ELF-1 (cell line): Measurements from ENCODE around the gene FARSB.
"Not testable (repeated sequence)": the region's sequence is repeated elsewhere in the genome, so short reads cannot be mapped to it uniquely, and the experiment has no call there.

ENCODE experiments used
- DNase-seq: peaks from one replicate; pipeline ENCODE4 v3.0.0-alpha.2; 2016; ENCODE audit warnings: low read depth, low spot score

The FARSB gene

DNA sequence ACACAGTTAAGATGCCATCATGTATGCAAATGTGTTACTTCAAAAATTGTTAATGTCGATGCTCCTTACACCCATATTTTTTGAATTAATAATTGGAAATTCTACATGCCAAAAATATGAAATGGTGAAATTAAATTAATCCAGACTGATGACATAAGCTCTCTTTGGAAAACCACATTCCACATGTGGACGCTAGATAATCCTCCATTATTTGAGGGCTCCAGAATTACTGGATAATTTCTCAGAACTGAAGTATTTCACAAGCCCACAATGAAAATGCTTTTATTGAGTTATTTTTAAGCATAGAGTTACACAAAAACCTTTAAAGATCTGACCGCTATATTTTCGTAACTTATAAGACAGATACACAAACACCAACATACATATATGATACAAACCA lies 47.8 kb downstream of the FARSB start:
- no peak for DNase-seq

DNA sequence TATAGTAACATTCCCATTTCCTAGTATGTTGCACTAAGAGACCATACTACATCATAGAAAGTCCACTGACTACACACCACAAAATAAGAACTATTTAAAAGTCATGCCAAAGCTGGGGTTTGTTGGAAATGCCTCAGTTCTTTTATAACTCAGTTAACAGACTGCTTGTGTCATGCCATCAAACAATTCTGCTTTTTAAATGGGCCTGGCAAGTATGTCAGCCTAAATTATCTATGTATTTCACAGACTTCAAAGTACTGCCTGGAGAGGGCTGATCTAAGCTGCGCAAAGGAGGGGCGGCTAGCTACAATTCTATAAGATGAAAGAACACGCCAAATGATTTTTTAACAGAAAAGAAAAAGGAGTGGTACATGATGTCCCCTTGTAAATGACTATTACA lies 49.6 kb downstream of the FARSB start:
- DNase-seq: no peak

DNA sequence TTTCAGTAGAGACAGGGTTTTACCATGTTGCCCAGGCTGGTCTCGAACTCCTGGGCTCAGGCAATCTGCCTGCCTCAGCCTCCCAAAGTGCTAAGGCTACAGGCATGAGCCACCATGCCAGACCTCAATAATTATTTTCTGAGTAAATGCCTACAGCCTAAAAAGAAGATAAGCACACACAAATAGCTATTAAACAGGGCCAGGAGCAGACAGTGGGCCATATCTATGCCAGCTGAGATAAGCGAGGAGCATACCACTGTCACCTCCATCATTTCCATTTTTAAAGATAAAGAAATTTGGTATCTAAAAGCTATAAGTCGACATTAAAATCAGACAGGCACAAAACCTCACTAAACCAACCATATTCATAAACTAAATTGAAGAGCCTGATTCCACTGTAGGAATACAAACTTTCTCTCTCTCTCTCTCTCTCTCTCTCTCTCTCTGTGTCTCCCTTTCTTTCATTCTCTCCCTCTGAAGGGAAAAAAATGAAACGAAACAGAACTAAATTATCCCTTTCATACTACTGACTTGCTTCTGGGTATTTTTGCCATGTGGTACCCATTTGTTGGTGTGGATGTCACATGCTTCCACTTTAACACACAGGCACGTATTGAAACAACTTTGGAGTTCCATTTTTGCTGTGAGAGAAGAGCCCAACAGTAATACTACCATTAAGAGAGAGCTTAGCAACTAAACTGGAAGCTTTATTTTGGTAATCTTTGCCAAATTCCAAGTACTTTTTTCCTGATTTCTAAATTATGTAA lies 51.0 kb downstream of the FARSB start:
- DNase-seq: no peak

DNA sequence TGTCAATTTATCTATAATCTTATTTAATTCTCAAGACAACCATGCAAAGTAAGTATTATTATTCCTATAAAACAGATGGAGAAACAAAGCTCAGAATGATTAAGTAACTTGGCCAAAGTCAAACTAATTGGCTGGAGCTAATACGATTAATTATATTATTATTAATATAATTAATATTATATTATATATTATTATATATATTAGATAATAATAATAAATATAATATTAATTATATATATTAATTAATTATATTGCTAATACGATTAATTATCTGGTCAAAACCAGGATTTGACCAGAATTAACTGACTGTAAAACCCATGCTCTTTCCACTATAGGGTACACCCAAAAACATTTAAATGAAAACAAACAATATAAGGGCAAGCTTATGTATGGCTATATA lies 52.4 kb downstream of the FARSB start:
- DNase-seq: no peak

DNA sequence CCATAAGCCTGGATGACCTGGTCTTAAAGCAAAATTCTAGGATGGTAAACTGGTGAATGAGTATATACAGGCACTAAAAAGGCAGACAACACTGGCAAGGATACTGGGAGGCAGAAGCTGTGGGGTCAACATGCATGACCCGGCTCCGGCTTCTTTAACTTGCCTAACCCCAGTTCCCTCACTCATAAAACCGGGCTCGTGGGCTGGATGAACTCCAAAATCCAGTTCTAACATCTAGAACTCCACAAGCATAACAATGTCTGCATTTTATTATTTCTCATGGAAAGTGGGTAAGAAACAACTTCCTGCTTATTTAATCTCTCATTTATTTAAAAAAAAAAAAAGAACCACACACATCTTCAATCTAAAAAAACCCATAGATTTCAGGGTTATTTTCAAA lies 57.3 kb downstream of the FARSB start:
- DNase-seq: no peak

DNA sequence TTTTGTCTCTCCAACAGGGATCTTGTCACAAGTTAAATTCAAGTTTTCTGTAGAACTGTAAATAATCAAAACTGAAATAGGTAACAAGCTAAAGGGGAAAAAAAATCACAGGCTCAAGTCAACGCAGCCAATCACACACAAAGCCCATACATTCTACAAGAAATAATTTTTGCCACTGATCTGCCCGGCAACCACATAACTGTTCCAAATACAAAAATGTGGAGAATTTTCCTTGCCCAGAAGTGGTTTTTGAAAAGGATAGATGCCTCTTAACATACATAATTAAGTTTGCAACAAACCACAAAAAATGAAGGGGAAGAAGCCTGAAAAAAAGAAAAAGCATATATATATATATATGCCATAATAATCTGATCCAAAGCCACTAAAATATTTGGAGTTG lies 60.3 kb downstream of the FARSB start:
- DNase-seq: no peak

DNA sequence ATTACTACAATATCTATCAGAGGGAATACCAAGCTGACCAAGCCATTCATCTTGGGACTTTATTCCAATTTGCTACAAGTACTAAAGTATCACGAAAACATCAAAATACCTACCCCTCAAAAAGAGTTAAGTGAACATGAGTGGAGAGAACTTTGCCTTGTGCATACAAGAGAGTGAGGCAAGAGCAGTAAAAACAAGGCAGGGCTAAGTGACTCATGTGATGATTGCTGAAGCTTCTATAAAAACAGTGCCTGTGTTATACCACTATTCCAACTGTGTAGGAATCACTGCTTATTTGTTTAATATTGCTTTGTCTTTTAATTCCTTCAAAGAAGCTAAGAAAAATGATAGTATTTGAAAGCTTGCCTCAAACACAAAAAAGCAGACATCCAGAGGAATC lies 61.2 kb downstream of the FARSB start:
- DNase-seq: no peak

DNA sequence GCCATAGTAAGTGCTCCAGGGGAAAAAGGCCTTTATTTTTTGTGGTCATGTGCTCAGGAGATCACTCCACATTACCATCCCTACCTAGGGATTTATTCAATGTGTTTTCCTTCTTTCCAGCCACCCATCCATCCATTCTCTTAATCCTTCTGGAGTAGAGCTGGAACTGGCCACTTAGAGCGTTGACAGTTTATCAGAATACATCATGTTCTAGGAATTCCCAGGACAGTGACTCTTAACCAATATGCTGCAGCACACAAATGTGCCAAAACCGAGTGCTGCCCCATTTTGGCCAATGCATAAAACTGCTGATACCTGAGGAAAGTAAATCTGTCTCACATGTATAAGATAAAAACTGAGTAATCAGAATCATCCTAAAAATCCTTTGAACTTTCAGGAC lies 63.7 kb downstream of the FARSB start:
- DNase-seq: no peak

DNA sequence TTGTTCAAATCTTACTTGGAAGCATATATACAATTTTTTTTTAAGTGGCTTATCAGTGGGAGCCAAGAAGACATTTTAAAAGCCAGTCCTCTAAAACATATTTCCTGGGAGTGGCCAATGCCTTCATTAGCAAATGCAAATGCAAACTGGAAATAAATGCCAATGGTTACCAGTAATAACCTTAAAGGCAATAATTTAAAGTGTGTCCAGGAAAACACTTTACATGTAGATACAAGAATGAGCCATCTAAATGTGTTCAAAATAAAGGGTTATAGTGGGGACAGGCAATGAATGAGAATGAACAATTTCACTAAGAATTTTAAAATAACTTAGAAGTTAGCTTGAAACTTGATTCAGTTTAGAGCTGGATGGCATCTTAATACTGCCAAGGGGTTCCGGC lies 64.2 kb downstream of the FARSB start:
- DNase-seq: no peak

DNA sequence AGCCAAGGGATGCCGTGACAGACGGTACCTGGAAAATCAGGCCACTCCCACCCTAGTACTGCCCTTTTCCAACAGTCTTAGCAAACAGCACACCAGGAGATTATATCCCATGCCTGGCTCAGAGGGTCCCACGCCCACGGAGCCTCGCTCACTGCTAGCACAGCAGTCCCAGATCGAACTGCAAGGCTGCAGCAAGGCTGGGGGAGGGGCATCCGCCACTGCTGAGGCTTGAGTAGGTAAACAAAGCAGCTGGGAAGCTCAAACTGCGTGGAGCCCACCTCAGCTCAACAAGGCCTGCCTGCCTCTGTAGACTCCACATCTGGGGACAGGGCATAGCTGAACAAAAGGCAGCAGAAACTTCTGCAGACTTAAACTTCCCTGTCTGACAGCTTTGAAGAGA lies 71.3 kb downstream of the FARSB start:
- DNase-seq: not testable (repeated sequence)

DNA sequence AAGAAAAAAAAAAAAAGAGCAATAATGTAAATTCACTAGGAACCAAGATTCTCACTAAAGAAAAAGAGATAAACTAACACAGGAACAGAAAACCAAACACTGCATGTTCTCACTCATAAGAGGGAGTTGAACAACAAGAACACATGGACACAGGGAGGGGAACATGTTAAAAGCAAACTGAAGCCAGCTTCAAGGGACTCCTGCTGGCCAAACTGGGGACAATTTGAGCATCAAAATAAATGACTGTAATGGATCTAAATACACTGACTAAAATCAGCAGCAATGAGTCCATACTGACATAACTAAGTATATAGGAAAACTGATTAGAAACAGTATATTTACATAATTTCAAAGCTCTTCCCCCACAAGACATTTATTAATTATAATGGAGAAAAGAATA lies 73.0 kb downstream of the FARSB start:
- DNase-seq: no peak

DNA sequence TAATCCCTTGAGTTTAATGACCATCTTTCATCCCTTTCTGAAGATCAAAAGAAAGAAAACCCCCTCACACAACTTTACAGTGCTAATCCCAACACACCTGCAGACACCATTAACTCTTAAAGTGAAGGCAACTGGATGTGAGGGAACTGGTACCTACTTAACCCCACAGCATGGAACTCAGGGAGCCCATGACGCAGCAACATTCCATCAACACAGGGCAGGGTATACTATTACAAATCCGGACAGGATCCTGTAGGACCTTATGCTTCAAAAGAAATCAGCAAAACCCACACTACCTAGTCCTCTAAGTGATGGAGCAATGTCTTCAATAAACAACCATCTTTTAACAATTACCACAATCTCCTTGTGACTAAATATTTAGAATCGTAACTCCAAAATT lies 78.6 kb downstream of the FARSB start:
- DNase-seq: no peak

DNA sequence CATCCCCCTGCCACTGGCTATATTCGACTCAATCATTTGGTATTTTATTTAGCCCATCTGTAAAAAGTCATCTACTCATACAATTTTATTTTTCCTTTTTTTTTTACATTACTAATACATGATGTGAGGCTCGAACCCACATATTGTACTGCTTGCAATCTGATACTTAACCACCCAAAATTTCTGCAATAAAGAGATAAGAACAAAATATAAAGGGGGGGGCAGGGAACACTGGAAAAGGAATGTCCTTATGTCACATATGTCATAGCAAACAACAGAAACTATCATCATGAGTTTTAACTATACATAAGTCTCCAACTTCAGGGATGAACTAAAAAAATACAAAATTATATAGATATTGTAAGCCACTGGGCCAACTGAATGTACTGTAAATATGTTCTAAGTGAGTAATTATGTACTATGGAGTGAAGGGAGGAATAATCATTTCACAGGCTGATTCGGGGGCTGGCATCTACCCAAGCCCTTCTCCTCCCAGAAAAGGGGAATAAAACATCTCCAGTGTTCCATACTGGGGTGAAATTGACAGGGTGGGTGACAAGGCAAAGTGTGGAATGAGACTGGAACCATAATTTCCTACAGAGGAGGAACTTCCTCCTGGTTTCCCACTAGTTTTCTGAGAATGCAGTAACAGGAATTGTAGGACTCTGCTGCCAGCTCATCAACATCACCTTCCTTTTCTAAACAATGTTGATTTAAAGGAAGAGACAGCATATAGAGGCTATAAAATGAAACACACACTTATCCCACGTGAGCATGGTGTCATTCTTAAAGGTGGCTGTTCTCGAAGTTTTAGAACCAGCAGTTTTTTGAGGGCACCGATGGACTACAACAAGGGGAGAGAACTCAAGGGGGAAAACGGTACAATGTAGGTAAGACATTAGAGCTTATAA lies 79.5 kb downstream of the FARSB start:
- DNase-seq: no peak

DNA sequence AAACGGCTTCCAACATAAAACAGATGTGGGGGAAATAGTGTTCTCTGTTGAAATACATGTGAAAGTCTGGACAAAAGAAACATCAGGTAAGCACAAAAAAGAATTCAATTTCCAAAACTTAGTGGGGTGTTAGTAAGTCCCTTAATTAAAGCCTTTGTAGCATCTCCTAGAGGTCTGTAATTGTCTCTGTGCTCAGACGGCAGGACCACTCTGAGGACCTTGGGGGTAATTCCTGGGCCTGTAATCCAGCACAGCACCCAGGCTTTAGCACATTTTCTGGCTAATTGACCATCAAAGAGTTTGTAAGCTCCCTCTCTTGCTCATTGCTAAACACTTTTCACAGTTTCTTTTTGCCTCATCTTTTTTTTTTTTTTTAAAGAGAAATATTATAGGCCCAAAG lies 80.3 kb downstream of the FARSB start:
- no peak for DNase-seq

DNA sequence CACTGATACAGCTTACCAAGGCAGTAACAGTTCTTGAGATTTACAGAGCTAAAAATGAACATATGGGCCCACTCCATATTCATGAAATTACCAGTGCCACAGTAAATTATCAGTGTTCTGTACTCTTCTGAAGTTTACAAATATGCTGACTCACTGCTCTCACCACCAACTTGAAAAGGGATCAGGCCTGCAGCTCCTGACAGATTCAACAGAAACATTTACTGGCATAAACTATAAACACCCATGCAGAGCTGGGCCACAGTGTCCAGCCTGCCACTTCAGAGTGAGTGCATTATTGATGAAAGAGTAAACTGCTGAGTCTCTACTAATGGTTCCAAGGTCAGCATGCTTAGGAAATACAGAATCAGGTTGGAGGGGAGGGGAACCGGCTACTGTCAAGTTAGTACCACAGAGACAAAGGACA lies 83.1 kb downstream of the FARSB start:
- DNase-seq: no peak

DNA sequence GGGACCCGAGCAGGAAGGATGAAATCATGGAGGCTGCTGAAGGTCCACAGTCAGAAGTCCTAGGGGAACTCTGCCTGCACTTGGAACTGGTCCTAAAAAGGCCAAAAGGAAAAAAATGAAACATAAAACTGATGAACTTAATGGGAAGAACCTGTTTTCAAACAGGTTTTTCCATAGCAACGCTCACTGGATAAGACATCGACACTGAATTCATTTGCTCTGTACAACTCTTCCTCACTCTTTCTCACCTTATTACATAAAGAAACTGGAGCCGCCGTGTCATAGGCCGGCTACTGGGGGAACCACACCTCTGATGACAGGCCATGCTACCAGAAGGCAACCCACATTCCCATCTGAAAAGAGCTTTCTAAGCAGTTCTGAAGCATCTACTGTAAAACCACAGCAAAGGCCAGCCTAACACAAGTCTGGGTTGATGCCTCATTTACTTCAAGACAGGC lies 83.6 kb downstream of the FARSB start:
- no peak for DNase-seq

DNA sequence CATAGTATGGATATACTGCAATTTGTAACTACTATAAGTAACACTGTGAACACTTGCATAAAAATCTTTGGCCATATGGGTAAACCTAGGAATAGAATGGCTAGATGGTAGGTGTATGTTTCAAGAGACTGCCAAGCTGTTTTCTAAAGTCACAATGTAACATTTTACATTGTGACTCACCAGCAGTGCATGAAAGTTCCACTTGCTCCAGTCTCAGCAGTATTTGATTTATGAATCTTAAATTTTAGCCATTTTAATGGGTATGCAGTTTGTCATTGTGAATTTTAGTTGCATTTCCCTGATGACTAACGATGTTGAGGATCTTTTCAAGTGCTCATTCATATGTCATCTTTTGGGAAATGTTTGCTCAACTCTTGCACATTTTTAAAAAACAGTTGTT lies 86.1 kb downstream of the FARSB start:
- DNase-seq: no peak

DNA sequence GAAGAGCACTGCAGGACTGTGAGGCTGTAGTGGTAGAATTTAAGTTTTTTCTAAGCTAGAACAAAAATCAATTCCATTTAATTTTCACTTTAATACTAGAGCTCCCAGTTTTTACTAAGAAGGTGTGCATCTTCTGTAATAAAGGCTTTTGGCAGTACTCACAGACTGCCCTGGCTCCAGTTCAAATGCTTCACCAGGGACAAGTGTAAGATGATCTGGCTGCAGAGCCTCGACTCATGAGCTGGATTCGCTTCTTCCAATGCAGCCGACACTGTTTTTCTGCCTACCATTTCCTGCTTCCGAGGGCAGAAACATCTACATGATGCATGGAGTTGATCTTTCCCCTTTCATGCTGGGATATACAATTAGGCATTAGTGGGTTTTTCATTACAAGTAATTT lies 87.0 kb downstream of the FARSB start:
- DNase-seq: no peak

DNA sequence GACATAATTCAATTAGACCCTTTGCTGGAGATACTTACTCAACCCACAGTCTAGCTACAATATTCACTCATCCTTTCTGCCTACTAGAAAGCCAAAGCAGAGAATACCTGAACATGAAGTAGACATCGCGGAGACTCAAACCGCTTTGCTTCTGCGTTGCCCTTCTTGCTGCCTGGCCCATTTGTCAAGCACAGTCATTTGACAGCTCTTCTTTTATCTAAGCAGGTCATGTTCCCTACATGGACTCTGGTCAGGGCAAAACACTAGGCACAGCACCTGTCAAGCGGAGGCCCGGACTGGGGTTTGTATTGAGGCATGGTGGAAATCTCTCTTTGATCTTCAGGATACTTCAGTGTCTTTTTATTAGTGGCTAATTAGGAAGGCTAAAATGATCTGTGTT lies 89.7 kb downstream of the FARSB start:
- no peak for DNase-seq

DNA sequence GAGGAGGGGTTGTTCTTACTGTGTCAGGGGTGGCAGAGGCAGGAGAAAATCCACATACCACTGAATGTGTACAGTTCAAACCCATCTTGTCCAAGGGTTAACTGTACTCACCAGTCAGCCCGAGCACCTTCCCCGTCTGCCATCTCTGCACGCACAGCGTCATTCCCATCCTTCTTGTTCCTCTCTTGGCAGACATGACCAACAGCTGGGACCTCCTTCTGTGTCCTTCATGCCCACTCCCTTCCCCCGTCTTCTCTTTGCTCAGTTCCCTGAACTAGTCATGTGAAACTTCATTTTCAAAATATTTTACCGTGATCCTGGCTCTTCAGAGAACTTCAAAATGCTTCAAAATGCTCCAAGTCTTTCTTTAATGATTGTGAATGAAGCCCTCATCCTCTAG lies 92.0 kb downstream of the FARSB start:
- DNase-seq: no peak

DNA sequence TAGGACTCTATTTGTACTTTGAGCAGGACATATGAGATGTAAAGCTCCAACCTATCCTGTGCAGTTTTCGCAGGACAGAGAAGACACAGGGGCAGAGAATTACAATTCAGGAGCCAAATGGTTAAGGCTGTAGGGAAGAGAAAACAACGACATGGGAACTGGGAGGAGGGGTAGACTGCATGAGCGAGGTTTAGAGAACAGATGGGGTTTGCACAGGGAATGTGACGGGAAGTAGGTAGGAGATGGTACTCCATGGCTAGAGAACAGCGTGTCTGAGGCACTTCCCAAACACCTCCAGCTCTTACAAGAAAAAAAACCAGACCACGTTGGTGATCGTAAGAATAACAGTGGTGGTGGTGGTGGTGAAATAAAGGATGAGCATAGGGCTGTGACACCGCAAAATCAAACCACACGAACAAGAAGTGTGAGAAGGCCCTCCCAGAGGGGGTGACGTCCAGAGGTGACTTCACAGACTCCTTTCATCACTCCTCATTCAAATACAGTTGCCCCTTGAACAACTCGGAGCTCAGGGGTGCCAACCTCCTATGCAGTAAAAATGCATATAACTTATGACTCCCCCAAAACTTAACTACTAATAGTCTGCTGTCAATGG lies 92.7 kb downstream of the FARSB start:
- DNase-seq: no peak

DNA sequence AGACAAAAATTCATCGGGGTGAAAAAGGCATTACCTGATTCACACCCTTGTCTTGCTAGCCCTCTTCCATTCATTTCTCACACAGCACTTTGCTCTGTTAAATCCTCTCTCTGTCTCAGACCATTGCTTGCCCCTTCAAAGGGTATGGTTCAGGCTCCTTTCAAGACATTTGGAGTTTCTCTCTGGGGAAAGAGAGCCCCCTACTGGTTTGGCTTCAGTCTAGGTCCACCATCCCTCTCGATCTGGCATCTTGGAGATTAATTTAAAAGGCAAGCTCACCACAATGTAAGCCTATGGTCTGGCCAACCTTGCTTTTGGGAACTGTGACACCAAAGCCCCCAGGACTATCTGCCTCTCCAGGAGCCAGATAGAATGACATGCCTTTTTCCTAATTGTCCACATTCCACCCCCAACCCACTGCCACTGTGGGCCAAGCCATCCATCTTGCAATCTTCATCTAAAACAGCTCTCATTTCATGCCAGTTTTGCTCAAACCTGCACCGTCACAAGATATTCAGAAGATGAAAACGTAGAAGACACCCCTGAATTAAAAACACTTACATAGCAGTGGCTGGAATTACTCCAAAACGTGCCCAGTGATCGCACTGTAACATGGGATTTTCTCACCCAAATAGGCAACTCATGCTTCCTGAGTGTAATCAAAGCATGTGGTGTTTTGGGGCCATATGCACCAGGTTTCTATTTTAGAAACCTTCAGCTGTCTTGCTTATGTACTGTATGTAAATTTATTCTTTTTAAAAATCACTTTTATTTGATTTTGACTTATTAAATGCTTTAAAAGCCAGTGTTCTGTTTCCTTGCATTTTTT lies 93.9 kb downstream of the FARSB start:
- peak; percentile 89 for DNase-seq
